ENCODE results near the gene LRP10. TPM values are rescaled to one million over a fixed set of nuclear protein-coding genes. Genes with fewer than 3 reads are reported as not detected.

The LRP10 gene
- total and polyA plus RNA-seq, 2 of the 8 experiments (the other 6 are each of a cell fraction or from before 2014, with no cell fraction given), result 12.4 to 15.6 TPM

DNA sequence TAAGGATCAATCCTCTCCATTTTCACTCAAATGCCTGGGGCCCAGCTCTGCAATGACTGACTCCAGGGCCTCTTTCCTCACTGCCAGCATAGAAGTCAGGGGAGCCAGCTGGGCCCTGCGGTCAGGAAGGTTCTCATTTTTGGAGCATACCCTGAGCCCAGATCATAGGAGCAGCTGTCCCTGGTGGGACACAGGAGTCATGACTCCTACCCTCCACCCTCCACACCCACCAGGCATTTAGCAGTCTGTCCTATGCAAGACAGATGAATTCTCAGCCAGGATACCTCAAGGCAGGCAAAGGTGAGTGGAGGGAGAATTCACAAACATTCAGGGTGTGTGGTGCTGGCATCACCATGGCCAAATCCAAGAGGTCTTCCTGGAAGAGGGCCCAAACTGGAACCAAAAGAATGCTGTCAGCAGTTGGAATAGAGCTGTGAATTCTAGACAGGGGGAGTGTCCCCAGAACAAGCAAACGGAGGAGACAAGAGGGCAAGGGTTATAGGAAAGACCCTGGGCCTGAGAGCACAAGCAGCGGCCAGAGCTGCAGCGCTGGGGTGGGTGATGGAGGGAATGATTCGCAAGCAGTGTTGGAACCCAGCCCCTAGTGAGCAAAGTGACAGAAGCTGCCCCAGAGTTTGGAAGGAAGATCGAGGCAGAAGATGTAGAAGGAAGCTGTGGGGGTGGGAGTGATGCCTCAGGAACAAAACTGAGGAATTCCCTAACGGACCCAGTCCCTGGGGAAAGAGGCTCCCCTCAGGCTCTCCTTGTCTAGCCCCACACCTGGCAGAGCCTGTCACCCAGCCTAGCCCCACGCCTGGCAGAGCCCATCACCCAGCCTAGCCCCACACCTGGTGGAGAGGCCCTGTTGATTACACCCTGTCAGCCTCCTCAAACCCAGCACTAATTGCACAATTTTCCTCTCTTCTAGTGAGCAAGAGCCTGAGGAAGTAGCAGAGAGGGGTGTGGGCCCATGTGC is 7.0 kb downstream of the LRP10 start (continued):
- TF ChIP-seq, protein P1, sequence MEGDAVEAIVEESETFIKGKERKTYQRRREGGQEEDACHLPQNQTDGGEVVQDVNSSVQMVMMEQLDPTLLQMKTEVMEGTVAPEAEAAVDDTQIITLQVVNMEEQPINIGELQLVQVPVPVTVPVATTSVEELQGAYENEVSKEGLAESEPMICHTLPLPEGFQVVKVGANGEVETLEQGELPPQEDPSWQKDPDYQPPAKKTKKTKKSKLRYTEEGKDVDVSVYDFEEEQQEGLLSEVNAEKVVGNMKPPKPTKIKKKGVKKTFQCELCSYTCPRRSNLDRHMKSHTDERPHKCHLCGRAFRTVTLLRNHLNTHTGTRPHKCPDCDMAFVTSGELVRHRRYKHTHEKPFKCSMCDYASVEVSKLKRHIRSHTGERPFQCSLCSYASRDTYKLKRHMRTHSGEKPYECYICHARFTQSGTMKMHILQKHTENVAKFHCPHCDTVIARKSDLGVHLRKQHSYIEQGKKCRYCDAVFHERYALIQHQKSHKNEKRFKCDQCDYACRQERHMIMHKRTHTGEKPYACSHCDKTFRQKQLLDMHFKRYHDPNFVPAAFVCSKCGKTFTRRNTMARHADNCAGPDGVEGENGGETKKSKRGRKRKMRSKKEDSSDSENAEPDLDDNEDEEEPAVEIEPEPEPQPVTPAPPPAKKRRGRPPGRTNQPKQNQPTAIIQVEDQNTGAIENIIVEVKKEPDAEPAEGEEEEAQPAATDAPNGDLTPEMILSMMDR (IDR thresholded peaks at IDR 0.05; ENCODE audit: control extremely low read depth in 1 of 3, insufficient read depth in 1 of 3, low read depth in 1 of 3, low read length in 3 of 3), result no peak
- TF ChIP-seq PHF8 (conservative IDR thresholded peaks at IDR 0.05; ENCODE audit: low read depth, low read length), result no peak
- TF ChIP-seq SP1 (IDR thresholded peaks at IDR 0.05; ENCODE audit: low read depth, low read length), result no peak
- TF ChIP-seq SP4 (IDR thresholded peaks at IDR 0.05; ENCODE audit: low read length), result no peak
- TF ChIP-seq HDAC6 (IDR thresholded peaks at IDR 0.05; ENCODE audit: low read depth, low read length), result no peak
- TF ChIP-seq SIX5 (IDR thresholded peaks at IDR 0.05; ENCODE audit: low read depth, low read length), result no peak
- no peak for TF ChIP-seq BCL11A (IDR thresholded peaks at IDR 0.05; ENCODE audit: low read depth in 2 of 2, low read length in 2 of 2)
- no peak for TF ChIP-seq CHD2 (IDR thresholded peaks at IDR 0.05; ENCODE audit: low read length)
- TF ChIP-seq JUND (IDR thresholded peaks at IDR 0.05; ENCODE audit: low read length), result no peak
